ENCODE data around the gene PCDHB10.
"Not testable (repeated sequence)": the region's sequence is repeated elsewhere in the genome, so short reads cannot be mapped to it uniquely, and the experiment has no call there.

The PCDHB10 gene

DNA sequence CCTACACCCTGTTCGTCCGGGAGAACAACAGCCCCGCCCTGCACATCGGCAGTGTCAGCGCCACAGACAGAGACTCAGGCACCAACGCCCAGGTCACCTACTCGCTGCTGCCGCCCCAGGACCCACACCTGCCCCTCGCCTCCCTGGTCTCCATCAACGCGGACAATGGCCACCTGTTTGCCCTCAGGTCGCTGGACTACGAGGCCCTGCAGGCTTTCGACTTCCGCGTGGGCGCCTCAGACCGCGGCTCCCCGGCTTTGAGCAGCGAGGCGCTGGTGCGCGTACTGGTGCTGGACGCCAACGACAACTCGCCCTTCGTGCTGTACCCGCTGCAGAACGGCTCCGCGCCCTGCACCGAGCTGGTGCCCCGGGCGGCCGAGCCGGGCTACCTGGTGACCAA lies 3.5 kb upstream of the PCDHB10 start:
- DNase-seq (ENCODE audit: low read depth) = not testable (repeated sequence)

DNA sequence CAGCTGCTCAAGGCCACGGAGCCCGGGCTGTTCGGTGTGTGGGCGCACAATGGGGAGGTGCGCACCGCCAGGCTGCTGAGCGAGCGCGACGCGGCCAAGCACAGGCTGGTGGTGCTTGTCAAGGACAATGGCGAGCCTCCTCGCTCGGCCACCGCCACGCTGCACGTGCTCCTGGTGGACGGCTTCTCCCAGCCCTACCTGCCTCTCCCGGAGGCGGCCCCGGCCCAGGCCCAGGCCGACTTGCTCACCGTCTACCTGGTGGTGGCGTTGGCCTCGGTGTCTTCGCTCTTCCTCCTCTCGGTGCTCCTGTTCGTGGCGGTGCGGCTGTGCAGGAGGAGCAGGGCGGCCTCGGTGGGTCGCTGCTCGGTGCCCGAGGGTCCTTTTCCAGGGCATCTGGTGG lies 3.0 kb upstream of the PCDHB10 start:
- not testable (repeated sequence) for DNase-seq (ENCODE audit: low read depth)

DNA sequence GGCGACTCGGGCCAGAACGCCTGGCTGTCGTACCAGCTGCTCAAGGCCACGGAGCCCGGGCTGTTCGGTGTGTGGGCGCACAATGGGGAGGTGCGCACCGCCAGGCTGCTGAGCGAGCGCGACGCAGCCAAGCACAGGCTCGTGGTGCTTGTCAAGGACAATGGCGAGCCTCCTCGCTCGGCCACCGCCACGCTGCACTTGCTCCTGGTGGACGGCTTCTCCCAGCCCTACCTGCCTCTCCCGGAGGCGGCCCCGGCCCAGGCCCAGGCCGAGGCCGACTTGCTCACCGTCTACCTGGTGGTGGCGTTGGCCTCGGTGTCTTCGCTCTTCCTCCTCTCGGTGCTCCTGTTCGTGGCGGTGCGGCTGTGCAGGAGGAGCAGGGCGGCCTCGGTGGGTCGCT lies 2.2 kb downstream of the PCDHB10 start:
- not testable (repeated sequence) for DNase-seq (ENCODE audit: low read depth)

DNA sequence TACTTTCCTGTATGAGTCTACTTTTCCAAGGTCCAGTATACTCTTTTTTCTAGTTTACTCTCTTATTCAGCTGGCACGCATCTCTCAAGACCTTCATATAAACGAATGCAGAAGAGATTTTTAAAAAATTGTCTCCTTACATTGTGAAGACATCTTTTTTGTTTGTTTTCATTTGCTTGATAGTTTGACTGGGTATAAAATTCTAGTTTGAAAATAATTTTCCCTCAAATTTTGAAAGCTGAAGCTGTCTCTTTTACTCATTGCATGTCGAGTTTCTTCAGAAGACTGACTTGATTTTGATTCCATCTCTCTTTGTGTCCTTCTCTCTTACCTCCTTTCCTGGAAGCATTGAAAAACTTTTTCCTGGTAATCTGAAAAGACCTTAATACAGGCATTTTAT lies 4.2 kb downstream of the PCDHB10 start:
- no peak for DNase-seq (ENCODE audit: low read depth)

DNA sequence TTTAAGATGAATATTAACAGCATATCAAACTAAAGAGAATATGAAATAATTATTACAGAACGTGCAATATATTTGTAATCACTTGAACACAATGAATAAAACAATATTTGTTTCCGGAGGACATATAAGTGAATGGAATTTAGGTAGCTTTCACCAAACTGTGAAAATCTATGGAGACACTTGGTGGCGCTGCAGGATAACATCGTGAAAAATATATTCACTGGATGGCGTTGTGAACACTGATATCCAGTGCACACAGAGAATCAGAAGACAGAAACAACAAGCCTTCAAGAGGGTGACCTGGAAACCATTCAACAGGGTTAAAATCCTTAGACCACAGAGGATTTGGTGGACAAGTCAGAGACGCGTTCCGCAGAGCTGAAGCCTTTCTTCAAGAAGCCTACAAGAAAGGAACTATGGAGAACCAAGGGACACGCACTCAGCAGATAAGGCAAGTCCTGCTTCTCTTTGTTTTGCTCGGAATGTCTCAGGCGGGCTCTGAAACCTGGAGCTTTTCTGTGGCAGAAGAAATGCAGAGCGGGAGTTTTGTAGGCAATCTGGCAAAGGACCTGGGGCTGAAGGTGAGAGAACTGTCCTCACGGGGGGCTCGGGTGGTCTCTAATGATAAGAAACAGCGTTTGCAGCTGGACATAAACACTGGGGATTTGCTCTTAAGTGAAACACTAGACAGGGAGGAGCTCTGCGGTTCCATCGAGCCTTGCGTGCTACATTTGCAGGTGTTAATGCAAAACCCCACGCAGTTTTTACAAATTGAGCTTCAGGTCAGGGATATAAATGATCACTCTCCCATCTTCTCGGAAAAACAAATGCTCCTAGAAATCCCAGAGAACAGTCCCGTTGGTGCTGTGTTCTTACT lies 7.4 kb downstream of the PCDHB10 start, which contains the start of gene PCDHB11:
TSS of gene PCDHB11 (plus strand) at position 269 of the 877 bp plus-strand sequence. CDS start at position 417, 148 bp downstream.
- DNase-seq (ENCODE audit: low read depth) = no peak

DNA sequence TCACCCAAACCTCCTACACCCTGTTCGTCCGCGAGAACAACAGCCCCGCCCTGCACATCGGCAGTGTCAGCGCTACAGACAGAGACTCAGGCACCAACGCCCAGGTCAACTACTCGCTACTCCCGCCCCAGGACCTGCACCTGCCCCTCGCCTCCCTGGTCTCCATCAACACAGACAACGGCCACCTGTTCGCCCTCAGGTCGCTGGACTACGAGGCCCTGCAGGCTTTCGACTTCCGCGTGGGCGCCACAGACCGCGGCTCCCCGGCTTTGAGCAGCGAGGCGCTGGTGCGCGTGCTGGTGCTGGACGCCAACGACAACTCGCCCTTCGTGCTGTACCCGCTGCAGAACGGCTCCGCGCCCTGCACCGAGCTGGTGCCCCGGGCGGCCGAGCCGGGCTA lies 9.0 kb downstream of the PCDHB10 start:
- DNase-seq (ENCODE audit: low read depth) = not testable (repeated sequence)

DNA sequence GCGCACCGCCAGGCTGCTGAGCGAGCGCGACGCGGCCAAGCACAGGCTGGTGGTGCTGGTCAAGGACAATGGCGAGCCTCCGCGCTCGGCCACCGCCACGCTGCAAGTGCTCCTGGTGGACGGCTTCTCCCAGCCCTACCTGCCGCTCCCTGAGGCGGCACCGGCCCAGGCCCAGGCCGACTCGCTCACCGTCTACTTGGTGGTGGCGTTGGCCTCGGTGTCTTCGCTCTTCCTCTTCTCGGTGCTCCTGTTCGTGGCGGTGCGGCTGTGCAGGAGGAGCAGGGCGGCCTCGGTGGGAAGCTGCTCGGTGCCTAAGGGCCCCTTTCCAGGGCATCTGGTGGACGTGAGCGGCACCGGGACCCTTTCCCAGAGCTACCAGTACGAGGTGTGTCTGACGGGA lies 9.5 kb downstream of the PCDHB10 start:
- not testable (repeated sequence) for DNase-seq (ENCODE audit: low read depth)

DNA sequence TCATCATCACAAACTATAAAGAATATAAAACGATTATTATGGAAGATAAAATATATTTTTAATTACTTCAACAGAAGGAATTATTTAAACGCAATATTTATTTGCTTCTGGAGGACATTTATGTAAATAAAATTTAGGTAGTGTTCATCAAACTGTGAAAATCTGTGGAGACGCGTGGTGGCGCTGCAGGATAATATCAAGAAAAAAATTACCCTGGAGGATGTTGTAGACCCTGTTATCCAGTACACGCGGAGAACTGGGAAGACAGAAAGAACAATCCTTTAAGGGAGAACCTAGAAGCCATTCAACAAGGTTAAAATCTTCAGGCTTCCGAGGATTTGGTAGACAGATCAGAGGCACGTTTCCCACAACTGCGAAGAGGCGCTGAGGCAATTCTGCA lies 16.3 kb downstream of the PCDHB10 start, which contains the start of gene PCDHB12:
TSS of gene PCDHB12 (plus strand) at position 242 of the 400 bp plus-strand sequence. CDS start 189 bp downstream, outside the sequence.
- DNase-seq (ENCODE audit: low read depth) = no peak

DNA sequence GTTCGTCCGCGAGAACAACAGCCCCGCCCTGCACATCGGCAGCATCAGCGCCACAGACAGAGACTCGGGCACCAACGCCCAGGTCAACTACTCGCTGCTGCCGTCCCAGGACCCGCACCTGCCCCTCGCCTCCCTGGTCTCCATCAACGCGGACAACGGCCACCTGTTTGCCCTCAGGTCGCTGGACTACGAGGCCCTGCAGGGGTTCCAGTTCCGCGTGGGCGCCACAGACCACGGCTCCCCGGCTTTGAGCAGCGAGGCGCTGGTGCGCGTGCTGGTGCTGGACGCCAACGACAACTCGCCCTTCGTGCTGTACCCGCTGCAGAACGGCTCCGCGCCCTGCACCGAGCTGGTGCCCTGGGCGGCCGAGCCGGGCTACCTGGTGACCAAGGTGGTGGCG lies 18.1 kb downstream of the PCDHB10 start:
- not testable (repeated sequence) for DNase-seq (ENCODE audit: low read depth)

DNA sequence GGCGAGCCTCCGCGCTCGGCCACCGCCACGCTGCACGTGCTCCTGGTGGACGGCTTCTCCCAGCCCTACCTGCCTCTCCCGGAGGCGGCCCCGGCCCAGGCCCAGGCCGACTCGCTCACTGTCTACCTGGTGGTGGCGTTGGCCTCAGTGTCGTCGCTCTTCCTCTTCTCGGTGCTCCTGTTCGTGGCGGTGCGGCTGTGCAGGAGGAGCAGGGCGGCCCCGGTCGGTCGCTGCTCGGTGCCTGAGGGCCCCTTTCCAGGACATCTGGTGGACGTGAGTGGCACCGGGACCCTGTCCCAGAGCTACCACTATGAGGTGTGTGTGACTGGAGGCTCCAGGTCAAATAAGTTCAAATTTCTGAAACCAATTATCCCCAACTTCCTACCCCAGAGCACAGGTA lies 18.7 kb downstream of the PCDHB10 start:
- not testable (repeated sequence) for DNase-seq (ENCODE audit: low read depth)

DNA sequence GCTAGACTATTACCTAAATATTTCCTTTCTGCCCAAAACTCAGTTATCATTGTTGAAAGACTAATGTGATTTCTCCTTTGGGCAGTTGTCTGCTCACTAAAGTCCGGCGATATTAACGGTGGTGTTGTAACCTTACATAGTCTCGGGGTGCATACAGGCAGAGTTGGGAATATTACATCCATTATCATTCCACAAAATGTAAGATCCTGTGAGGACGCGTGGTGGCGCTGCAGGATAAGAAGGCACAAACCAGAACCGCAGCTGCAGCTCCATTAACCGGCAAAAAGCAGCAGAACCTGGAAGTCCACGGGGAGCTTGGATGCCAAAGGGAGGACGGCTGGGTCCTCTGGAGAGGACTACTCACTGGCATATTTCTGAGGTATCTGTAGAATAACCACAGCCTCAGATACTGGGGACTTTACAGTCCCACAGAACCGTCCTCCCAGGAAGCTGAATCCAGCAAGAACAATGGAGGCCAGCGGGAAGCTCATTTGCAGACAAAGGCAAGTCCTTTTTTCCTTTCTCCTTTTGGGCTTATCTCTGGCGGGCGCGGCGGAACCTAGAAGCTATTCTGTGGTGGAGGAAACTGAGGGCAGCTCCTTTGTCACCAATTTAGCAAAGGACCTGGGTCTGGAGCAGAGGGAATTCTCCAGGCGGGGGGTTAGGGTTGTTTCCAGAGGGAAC lies 21.6 kb downstream of the PCDHB10 start, which contains the start of gene PCDHB13:
TSS of gene PCDHB13 (plus strand) at position 264 of the 684 bp plus-strand sequence. CDS start at position 469, 205 bp downstream.
- DNase-seq (ENCODE audit: low read depth) = not testable (repeated sequence)

DNA sequence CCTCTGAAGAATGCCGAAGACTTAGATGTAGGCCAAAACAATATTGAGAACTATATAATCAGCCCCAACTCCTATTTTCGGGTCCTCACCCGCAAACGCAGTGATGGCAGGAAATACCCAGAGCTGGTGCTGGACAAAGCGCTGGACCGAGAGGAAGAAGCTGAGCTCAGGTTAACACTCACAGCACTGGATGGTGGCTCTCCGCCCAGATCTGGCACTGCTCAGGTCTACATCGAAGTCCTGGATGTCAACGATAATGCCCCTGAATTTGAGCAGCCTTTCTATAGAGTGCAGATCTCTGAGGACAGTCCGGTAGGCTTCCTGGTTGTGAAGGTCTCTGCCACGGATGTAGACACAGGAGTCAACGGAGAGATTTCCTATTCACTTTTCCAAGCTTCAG lies 22.4 kb downstream of the PCDHB10 start:
- DNase-seq (ENCODE audit: low read depth) = not testable (repeated sequence)

DNA sequence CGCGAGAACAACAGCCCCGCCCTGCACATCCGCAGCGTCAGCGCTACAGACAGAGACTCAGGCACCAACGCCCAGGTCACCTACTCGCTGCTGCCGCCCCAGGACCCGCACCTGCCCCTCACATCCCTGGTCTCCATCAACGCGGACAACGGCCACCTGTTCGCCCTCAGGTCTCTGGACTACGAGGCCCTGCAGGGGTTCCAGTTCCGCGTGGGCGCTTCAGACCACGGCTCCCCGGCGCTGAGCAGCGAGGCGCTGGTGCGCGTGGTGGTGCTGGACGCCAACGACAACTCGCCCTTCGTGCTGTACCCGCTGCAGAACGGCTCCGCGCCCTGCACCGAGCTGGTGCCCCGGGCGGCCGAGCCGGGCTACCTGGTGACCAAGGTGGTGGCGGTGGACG lies 23.4 kb downstream of the PCDHB10 start:
- DNase-seq (ENCODE audit: low read depth) = not testable (repeated sequence)

DNA sequence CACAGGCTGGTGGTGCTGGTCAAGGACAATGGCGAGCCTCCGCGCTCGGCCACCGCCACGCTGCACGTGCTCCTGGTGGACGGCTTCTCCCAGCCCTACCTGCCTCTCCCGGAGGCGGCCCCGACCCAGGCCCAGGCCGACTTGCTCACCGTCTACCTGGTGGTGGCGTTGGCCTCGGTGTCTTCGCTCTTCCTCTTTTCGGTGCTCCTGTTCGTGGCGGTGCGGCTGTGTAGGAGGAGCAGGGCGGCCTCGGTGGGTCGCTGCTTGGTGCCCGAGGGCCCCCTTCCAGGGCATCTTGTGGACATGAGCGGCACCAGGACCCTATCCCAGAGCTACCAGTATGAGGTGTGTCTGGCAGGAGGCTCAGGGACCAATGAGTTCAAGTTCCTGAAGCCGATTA lies 23.9 kb downstream of the PCDHB10 start:
- not testable (repeated sequence) for DNase-seq (ENCODE audit: low read depth)

DNA sequence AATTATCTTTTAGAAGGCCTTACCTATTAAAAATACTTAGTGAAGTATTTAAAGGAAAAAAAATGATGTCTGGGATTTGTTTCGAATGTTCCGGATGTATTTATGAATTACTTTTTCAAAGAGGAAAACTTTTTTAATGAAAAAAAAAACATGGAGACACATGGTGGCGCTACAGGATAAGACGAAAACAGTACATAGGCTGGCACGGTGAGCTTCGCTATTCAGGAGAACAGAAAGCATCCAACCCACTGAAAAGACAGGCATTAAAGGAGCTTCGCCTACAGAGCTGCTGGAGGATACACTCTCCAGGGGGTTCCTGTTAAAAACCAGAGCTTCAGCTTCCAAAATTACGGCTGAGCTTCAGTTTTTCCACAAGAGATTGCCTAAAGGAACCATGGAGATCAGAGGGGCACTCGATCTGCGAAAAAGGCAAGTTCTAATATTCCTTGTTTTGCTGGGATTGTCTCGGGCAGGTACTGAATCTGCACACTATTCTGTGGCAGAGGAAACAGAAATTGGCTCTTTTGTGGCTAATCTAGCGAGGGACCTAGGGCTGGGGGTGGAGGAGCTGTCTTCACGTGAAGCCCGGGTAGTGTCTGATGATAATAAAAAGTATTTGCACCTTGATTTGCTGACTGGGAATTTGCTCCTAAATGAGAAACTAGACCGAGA lies 31.1 kb downstream of the PCDHB10 start, which contains the start of gene PCDHB14:
TSS of gene PCDHB14 (plus strand) at position 232 of the 672 bp plus-strand sequence. CDS start at position 395, 163 bp downstream.
- no peak for DNase-seq (ENCODE audit: low read depth)

DNA sequence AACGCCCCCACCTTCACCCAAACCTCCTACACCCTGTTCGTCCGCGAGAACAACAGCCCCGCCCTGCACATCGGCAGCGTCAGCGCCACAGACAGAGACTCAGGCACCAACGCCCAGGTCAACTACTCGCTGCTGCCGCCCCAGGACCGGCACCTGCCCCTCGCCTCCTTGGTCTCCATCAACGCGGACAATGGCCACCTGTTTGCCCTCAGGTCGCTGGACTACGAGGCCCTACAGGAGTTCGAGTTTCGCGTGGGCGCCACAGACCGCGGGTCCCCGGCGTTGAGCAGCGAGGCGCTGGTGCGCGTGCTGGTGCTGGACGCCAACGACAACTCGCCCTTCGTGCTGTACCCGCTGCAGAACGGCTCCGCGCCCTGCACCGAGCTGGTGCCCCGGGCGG lies 32.7 kb downstream of the PCDHB10 start:
- not testable (repeated sequence) for DNase-seq (ENCODE audit: low read depth)

DNA sequence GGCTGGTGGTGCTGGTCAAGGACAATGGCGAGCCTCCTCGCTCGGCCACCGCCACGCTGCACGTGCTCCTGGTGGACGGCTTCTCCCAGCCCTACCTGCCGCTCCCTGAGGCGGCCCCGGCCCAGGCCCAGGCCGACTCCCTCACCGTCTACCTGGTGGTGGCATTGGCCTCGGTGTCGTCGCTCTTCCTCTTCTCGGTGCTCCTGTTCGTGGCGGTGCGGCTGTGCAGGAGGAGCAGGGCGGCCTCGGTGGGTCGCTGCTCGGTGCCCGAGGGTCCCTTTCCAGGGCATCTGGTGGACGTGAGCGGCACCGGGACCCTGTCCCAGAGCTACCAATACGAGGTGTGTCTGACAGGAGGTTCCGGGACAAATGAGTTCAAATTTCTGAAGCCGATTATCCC lies 33.3 kb downstream of the PCDHB10 start:
- not testable (repeated sequence) for DNase-seq (ENCODE audit: low read depth)

DNA sequence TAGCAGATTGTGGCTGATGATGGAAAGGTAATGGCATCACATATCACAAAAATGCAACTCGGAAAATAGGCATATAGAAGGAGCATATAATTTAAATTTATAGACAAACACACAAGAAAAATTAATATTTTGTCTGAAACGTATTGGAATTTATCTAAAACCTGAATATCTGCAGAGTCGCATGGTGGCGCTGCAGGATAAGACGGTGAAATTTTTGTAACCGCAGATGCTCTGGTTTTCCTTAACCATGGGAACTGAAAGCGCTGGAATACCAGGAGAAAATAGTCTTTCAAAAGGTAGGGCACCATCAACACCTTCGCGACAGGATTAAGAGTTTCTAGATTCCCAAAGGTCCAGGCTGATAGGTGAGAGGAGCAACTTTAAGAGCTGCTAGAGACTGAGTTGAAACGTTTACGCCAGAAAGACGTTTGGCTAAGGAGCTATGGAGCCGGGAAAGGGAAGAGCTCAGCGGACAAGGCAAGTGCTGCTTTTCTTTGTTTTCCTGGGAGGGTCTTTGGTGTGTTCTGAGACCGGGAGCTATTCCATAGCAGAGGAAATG lies 42.0 kb downstream of the PCDHB10 start:
- DNase-seq (ENCODE audit: low read depth) = no peak

DNA sequence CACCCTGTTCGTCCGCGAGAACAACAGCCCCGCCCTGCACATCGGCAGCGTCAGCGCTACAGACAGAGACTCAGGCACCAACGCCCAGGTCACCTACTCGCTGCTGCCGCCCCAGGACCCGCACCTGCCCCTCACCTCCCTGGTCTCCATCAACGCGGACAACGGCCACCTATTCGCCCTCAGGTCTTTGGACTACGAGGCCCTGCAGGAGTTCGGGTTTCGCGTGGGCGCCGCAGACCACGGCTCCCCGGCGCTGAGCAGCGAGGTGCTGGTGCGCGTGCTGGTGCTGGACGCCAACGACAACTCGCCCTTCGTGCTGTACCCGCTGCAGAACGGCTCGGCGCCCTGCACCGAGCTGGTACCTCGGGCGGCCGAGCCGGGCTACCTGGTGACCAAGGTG lies 43.8 kb downstream of the PCDHB10 start:
- DNase-seq (ENCODE audit: low read depth) = not testable (repeated sequence)

DNA sequence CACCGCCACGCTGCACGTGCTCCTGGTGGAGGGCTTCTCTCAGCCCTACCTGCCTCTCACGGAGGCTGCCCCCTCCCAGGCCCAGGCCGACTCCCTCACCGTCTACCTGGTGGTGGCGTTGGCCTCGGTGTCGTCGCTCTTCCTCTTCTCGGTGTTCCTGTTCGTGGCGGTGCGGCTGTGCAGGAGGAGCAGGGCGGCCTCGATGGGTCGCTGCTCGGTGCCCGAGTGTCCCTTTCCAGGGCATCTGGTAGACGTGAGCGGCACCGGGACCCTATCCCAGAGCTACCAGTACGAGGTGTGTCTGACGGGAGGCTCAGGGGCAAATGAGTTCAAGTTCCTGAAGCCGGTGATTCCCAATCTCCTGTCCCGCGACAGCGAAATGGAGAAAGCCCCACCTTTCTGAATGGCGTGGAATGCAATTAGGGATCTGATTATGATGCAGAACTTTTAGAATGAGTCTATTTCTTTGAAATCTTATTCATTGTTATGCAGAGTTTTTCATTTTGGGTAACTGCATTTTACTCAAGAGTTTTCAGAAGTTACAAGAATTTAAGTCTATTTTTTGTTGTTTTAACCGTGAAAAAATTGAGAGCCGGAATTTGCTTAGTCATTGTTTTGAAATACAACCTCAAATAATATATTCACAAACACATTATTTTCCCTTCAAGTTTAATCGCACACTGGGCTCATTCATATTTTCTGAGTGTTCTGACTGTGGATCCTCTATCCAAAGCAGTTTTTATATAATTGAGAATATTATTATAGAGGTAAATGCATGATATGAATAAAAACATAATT lies 44.6 kb downstream of the PCDHB10 start:
- DNase-seq (ENCODE audit: low read depth) = no peak

DNA sequence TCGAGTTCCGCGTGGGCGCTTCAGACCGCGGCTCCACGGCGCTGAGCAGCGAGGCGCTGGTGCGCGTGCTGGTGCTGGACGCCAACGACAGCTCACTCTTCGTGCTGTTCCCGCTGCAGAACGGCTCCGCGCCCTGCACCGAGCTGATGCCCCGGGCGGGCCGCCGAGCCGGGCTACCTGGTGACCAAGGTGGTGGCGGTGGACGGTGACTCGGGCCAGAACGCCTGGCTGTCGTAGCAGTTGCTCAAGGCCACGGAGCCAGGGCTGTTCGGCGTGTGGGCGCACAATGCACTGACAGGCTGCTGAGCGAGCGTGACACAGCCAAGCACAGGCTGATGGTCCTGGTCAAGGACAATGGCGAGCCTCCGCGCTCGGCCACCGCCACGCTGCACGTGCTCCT lies 49.3 kb downstream of the PCDHB10 start:
- no peak for DNase-seq (ENCODE audit: low read depth)

Measured in stimulated activated CD8-positive, alpha-beta memory T cell treated with anti-CD3 and anti-CD28 coated beads, Interleukin-4, amount 100 ng/mL, for 24 hours (primary cell).